Measurements from ENCODE around the gene SLC25A36.

DNA sequence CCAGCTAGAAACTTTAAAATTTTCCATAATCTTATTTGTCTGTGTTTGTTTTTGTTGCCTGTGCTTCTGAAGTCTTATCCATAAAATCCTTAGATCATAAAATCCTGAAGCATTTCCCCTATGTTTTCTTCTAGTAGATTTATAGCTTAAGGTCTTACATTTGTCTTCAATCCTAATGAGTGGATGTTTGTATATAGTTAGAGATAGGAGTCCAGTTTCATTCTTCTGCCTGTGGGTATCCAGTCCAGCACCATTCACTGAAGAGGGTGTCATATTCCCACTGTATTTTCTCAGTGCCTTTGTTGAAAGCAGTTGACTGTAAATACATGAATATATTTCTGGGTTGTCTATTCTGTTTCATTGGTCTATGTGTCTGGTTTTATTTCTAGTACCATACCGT is 64.7 kb downstream of the SLC25A36 start:
- TF ChIP-seq CTCF (IDR thresholded peaks at IDR 0.05; ENCODE audit: low read depth, low read length, poor library complexity, severe bottlenecking) (no peak), EZH2phosphoT487 (IDR thresholded peaks at IDR 0.05; ENCODE audit: borderline replicate concordance, low read length) (no peak)

Measured in DOHH2 (cell line).